Endometrium (tissue), 2 donors: ENCODE data around the gene TDRD6.
"Not testable (repeated sequence)": the region's sequence is repeated elsewhere in the genome, so short reads cannot be mapped to it uniquely, and the experiment has no call there.

Experiments
- FAIRE-seq: peaks from 2 replicates; lab custom pipeline; 2012; peaks lifted over from hg19 to GRCh38; lab: Jason Lieb, UNC
- donor health status: control.
- donor health status: control.

Gene TDRD6

GRCh38 chr6:46743425-46744158, 55.9 kb downstream of the TDRD6 start:
- FAIRE-seq, result no peak

GRCh38 chr6:46744159-46744725, 56.6 kb downstream of the TDRD6 start:
- FAIRE-seq, result not testable (repeated sequence)

GRCh38 chr6:46745973-46746372, 58.3 kb downstream of the TDRD6 start:
- no peak for FAIRE-seq

GRCh38 chr6:46746696-46747095, 59.0 kb downstream of the TDRD6 start, which contains the start of gene ANKRD66:
Gene ANKRD66, plus strand, starts transcription at chr6:46746933. Its CDS starts 5,016 bp downstream, at chr6:46751949.
- FAIRE-seq, result no peak

GRCh38 chr6:46748940-46749503, 61.3 kb downstream of the TDRD6 start:
- no peak for FAIRE-seq

GRCh38 chr6:46749731-46750130, 62.0 kb downstream of the TDRD6 start:
- no peak for FAIRE-seq

GRCh38 chr6:46751658-46752057, 64.0 kb downstream of the TDRD6 start:
- FAIRE-seq, result no peak
